SK-N-SH treated with all-trans-retinoic acid at 6 μM for 48 hours (cell line): ENCODE data around the gene KRT9.
"Not testable (repeated sequence)": the region's sequence is repeated elsewhere in the genome, so short reads cannot be mapped to it uniquely, and the experiment has no call there.

ENCODE experiments used
- ATAC-seq: fragments of 200-7000 bp; cut with Tn5 transposase; 3 replicates; pipeline ENCODE4 v1.9.1; 2020; ENCODE audit warnings: mild to moderate bottlenecking, moderate library complexity
- CREB5 ChIP-seq: fragments of 250-450 bp; sonication (Bioruptor Pico); IDR thresholded peaks from 2 replicates; pipeline ENCODE4 v1.5.1; 2020; ENCODE audit warnings: low read depth, mild to moderate bottlenecking, moderate library complexity
- CSDC2 ChIP-seq: fragments of 250-450 bp; sonication (Bioruptor Pico); IDR thresholded peaks from 2 replicates; pipeline ENCODE4 v1.5.0; 2020; ENCODE audit warnings: mild to moderate bottlenecking, moderate library complexity
- CSRNP3 ChIP-seq: fragments of 250-450 bp; sonication (Bioruptor Pico); IDR thresholded peaks from 2 replicates; pipeline ENCODE4 v1.5.1; 2021; ENCODE audit warnings: mild to moderate bottlenecking, moderate library complexity
- ESRRG ChIP-seq: fragments of 250-450 bp; sonication (Bioruptor Pico); IDR thresholded peaks from 2 replicates; pipeline ENCODE4 v1.6.1; 2021; ENCODE audit warnings: mild to moderate bottlenecking
- ISL1 ChIP-seq: fragments of 250-450 bp; sonication (Bioruptor Pico); IDR thresholded peaks from 2 replicates; pipeline ENCODE4 v2.1.2; 2022; ENCODE audit warnings: mild to moderate bottlenecking, moderate library complexity
- PATZ1 ChIP-seq: fragments of 250-450 bp; sonication (Bioruptor Pico); IDR thresholded peaks from 2 replicates; pipeline ENCODE4 v1.8.0; 2020; ENCODE audit warnings: mild to moderate bottlenecking, moderate library complexity, borderline replicate concordance
- PPARA ChIP-seq: fragments of 250-450 bp; sonication (Bioruptor Pico); IDR thresholded peaks from 2 replicates; pipeline ENCODE4 v1.5.0; 2020; ENCODE audit warnings: mild to moderate bottlenecking, borderline replicate concordance
- SNAI2 ChIP-seq: fragments of 250-450 bp; sonication (Bioruptor Pico); IDR thresholded peaks from 2 replicates; pipeline ENCODE4 v1.5.0; 2020; ENCODE audit warnings: mild to moderate bottlenecking, moderate library complexity
- TCF4 ChIP-seq: fragments of 250-450 bp; sonication (Bioruptor Pico); IDR thresholded peaks from 2 replicates; pipeline ENCODE4 v1.8.0; 2021; ENCODE audit warnings: mild to moderate bottlenecking, moderate library complexity, borderline replicate concordance
- TOX ChIP-seq: fragments of 250-450 bp; sonication (Bioruptor Pico); IDR thresholded peaks from 2 replicates; pipeline ENCODE4 v1.8.0; 2021; ENCODE audit warnings: mild to moderate bottlenecking, moderate library complexity, borderline replicate concordance
- ZC3H10 ChIP-seq: fragments of 250-450 bp; sonication (Bioruptor Pico); IDR thresholded peaks from 2 replicates; pipeline ENCODE4 v1.5.1; 2021; ENCODE audit warnings: mild to moderate bottlenecking, moderate library complexity
- ZFP3 ChIP-seq: fragments of 250-450 bp; sonication (Bioruptor Pico); IDR thresholded peaks from 2 replicates; pipeline ENCODE4 v1.5.0; 2020; ENCODE audit warnings: mild to moderate bottlenecking, moderate library complexity
- ZNF565 ChIP-seq: fragments of 450-650 bp; formaldehyde crosslinking; conservative IDR thresholded peaks from 2 replicates; pipeline ENCODE4 v1.5.0; 2020; ENCODE audit warnings: low read depth, mild to moderate bottlenecking, moderate library complexity
- ZNF70 ChIP-seq: fragments of 450-650 bp; formaldehyde crosslinking; IDR thresholded peaks from 2 replicates; pipeline ENCODE4 v1.5.0; 2020; ENCODE audit warnings: mild to moderate bottlenecking, moderate library complexity
- ZNF8 ChIP-seq: fragments of 450-650 bp; formaldehyde crosslinking; IDR thresholded peaks from 2 replicates; pipeline ENCODE4 v1.5.0; 2020; ENCODE audit warnings: mild to moderate bottlenecking, moderate library complexity
- TF ChIP-seq, protein P1 (sequence below): fragments of 250-450 bp; sonication (Bioruptor Pico); IDR thresholded peaks from 2 replicates; pipeline ENCODE4 v1.5.0; 2020; ENCODE audit warnings: mild to moderate bottlenecking, moderate library complexity

The KRT9 gene

DNA sequence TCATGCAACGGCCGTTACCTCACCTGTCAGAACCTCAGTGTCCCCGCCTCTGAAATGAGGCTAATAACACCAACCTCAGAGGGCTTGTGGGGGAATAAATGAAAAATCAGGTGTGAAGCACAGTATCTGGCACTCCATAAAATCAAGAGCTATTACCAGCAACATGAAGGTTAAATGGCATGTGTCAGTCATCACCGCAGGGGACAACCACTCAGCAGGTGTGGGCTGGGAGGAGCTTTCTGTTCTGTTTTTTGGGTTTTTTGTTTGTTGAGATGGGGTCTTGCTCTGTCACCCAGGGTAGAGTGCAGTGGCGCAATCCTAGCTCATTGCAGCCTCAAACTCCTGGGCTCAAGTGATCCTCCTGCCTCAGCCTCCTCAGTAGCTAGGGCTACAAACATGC is 26.9 kb downstream of the KRT9 start:
- no peak for TF ChIP-seq TCF4
- TF ChIP-seq, protein P1, sequence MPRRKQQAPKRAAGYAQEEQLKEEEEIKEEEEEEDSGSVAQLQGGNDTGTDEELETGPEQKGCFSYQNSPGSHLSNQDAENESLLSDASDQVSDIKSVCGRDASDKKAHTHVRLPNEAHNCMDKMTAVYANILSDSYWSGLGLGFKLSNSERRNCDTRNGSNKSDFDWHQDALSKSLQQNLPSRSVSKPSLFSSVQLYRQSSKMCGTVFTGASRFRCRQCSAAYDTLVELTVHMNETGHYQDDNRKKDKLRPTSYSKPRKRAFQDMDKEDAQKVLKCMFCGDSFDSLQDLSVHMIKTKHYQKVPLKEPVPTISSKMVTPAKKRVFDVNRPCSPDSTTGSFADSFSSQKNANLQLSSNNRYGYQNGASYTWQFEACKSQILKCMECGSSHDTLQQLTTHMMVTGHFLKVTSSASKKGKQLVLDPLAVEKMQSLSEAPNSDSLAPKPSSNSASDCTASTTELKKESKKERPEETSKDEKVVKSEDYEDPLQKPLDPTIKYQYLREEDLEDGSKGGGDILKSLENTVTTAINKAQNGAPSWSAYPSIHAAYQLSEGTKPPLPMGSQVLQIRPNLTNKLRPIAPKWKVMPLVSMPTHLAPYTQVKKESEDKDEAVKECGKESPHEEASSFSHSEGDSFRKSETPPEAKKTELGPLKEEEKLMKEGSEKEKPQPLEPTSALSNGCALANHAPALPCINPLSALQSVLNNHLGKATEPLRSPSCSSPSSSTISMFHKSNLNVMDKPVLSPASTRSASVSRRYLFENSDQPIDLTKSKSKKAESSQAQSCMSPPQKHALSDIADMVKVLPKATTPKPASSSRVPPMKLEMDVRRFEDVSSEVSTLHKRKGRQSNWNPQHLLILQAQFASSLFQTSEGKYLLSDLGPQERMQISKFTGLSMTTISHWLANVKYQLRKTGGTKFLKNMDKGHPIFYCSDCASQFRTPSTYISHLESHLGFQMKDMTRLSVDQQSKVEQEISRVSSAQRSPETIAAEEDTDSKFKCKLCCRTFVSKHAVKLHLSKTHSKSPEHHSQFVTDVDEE = no peak
- no peak for ATAC-seq

GRCh38 chr17:41544491-41544892 is 27.4 kb downstream of the KRT9 start:
- no peak for ATAC-seq
- TF ChIP-seq SNAI2 (CRISPR knock-in tag) (peak; percentile 64; the same call in 1 of the 2 replicates), TCF4 (peak; percentile 29; the same call in 1 of the 2 replicates), CREB5 (no peak)

- not testable (repeated sequence) for ATAC-seq
Observed at GRCh38 chr17:41542786-41543185, 29.1 kb downstream of the KRT9 start.

GRCh38 chr17:41542357-41542756 is 29.5 kb downstream of the KRT9 start:
- TF ChIP-seq ZC3H10 (CRISPR knock-in tag) (no peak), CSDC2 (CRISPR knock-in tag) (no peak), ZNF565 (CRISPR knock-in tag) (no peak), TCF4 (no peak), PPARA (CRISPR knock-in tag) (no peak), ZNF8 (CRISPR knock-in tag) (no peak), SNAI2 (CRISPR knock-in tag) (no peak), CREB5 (no peak), ZFP3 (CRISPR knock-in tag) (no peak), PATZ1 (CRISPR knock-in tag) (no peak), ESRRG (CRISPR knock-in tag) (no peak), ISL1 (CRISPR knock-in tag) (no peak)
- TF ChIP-seq, protein P1 = no peak
- no peak for ATAC-seq

- no peak for ATAC-seq
- TF ChIP-seq ESRRG (CRISPR knock-in tag) (no peak), ZNF70 (no peak), CSRNP3 (CRISPR knock-in tag) (no peak), ZFP3 (CRISPR knock-in tag) (no peak), CREB5 (no peak), TOX (CRISPR knock-in tag) (no peak), TCF4 (no peak), PPARA (CRISPR knock-in tag) (no peak), CSDC2 (CRISPR knock-in tag) (no peak)
- TF ChIP-seq, protein P1 = no peak
Observed at GRCh38 chr17:41540921-41541625, 30.8 kb downstream of the KRT9 start.
